OCI-LY1 (cell line): ENCODE data around the gene USP13.

ENCODE experiments used
- CTCF ChIP-seq: fragments of 200-600 bp; sonication (generic), shearing (Covaris generic); IDR thresholded peaks from 2 replicates; pipeline ENCODE4 v1.5.1; 2017; ENCODE audit warnings: mild to moderate bottlenecking, antibody characterized with exemption, low read length, moderate library complexity, mixed read lengths
- EZH2 ChIP-seq: fragments of 200-600 bp; sonication (generic), shearing (Covaris generic); IDR thresholded peaks from 2 replicates; pipeline ENCODE4 v1.8.0; 2017; ENCODE audit warnings: borderline replicate concordance, mixed run types, mild to moderate bottlenecking, antibody characterized with exemption, low read length, moderate library complexity, mixed read lengths

GRCh38 chr3:179608931-179609720 is 43.7 kb upstream of the USP13 start:
- TF ChIP-seq CTCF (no peak), EZH2 (no peak)
